Chondrocyte (in vitro differentiated cells): ENCODE measurements around the gene USP49. TPM values are rescaled to one million over a fixed set of nuclear protein-coding genes. Genes with fewer than 3 reads are reported as not detected.
"Not testable (repeated sequence)": the region's sequence is repeated elsewhere in the genome, so short reads cannot be mapped to it uniquely, and the experiment has no call there.

Experiments
- DNase-seq: peaks from one replicate; pipeline ENCODE4 v3.0.0; 2021; ENCODE audit warnings: mixed read lengths, low spot score
- H3K27ac Mint-ChIP-seq: one replicate; pipeline ENCODE4 v1.8.0; 2021; ENCODE audit warnings: mild to moderate bottlenecking, moderate library complexity, mixed read lengths; ENCODE audit not compliant: unreplicated experiment
- H3K27me3 Mint-ChIP-seq: 2 replicates; pipeline ENCODE4 v1.8.0; 2021; ENCODE audit warnings: low read depth, mixed read lengths
- H3K36me3 Mint-ChIP-seq: 2 replicates; pipeline ENCODE4 v1.8.0; 2021; ENCODE audit warnings: low read depth, mixed read lengths
- H3K4me1 Mint-ChIP-seq: 2 replicates; pipeline ENCODE4 v1.8.0; 2021; ENCODE audit warnings: low read depth, mild to moderate bottlenecking, mixed read lengths
- H3K4me3 Mint-ChIP-seq: one replicate; pipeline ENCODE4 v1.8.0; 2021; ENCODE audit warnings: mild to moderate bottlenecking, moderate library complexity, mixed read lengths; ENCODE audit not compliant: unreplicated experiment
- H3K9me3 Mint-ChIP-seq: 2 replicates; pipeline ENCODE4 v1.8.0; 2021; ENCODE audit warnings: low read depth, mixed read lengths
- total RNA-seq: library from RNA; stranded (reverse); gene quantifications from 3 replicates; pipeline ENCODE4 v1.2.1, GENCODE V29; 2021
- TF ChIP-seq, protein P1 (sequence below): fragments of 200-600 bp; sonication (generic); IDR thresholded peaks from 2 replicates; pipeline ENCODE4 v1.5.0; 2021; ENCODE audit warnings: antibody characterized with exemption, mild to moderate bottlenecking, moderate library complexity

USP49 gene
- total RNA-seq, 1 donor from 2014 or later = 3.5 TPM

DNA sequence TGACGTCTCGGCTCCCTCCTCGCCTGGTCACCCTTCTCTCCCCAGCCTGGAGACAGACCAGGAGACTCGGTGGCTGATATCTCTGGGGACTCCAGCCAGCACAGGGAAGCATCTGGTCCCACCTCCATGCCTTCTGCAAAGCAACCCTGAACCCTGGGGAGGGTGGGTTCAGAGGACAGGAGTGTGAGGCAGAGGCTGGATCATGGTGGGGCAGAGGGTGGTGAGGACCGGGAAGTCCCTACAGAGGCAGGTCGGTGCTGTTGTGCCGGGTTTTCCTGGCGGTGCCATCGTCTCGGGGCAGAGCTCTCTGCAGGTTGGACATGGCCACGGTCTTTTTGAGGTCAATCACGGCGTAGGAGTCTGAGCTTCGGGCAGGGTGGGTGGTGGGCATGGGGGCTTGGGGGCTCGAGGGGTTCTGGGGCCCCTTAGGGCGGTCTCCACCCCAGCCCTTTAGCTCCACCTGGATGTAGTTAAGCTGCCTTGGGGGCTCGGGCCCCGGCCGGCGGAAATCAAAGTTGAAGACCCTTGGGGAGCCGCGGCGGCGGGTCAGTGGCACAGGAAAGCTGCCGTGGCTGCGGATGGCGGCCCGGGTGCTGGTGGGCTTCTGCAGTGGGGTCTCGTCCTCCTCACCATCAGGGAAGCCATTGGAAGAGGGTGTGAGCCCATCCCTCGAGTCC is 124.7 kb downstream of the USP49 start:
- H3K27me3 Mint-ChIP-seq = no peaks in the 10 kb centered on the region
- H3K36me3 Mint-ChIP-seq = peaks cover 24% of the 10 kb centered on the region
- peak; percentile 85 for DNase-seq
- TF ChIP-seq, protein P1, sequence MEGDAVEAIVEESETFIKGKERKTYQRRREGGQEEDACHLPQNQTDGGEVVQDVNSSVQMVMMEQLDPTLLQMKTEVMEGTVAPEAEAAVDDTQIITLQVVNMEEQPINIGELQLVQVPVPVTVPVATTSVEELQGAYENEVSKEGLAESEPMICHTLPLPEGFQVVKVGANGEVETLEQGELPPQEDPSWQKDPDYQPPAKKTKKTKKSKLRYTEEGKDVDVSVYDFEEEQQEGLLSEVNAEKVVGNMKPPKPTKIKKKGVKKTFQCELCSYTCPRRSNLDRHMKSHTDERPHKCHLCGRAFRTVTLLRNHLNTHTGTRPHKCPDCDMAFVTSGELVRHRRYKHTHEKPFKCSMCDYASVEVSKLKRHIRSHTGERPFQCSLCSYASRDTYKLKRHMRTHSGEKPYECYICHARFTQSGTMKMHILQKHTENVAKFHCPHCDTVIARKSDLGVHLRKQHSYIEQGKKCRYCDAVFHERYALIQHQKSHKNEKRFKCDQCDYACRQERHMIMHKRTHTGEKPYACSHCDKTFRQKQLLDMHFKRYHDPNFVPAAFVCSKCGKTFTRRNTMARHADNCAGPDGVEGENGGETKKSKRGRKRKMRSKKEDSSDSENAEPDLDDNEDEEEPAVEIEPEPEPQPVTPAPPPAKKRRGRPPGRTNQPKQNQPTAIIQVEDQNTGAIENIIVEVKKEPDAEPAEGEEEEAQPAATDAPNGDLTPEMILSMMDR = no peak
- no peaks in the 10 kb centered on the region for H3K9me3 Mint-ChIP-seq
- H3K4me3 Mint-ChIP-seq = no peak overlapping the region
- H3K27ac Mint-ChIP-seq = no peak overlapping the region
- peaks cover 15% of the 10 kb centered on the region for H3K4me1 Mint-ChIP-seq

DNA sequence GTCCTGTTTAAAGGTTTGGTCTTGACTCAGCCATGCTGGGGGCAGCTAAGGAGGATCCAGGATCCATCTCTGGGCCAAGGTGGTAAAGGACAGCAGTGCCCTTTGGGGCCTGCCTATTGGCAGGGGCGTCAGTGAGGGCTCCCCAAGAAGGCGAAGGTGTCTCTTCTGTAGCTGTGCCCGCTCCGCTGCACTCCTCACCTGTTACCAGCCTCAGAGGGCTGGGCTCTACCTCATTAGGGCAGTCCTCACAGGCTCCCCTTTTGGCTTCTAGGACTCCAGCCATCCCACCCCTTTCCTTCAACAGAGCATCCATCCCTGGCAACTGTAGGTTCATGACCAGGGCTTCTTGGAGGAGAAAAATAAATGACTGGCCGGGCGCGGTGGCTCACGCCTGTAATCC is 125.8 kb downstream of the USP49 start:
- H3K27me3 Mint-ChIP-seq = no peaks in the 10 kb centered on the region
- H3K36me3 Mint-ChIP-seq = peaks cover 21% of the 10 kb centered on the region
- peak; percentile 66 for DNase-seq
- peaks cover 15% of the 10 kb centered on the region for H3K4me1 Mint-ChIP-seq
- TF ChIP-seq, protein P1 = no peak
- no peaks in the 10 kb centered on the region for H3K9me3 Mint-ChIP-seq
- no peak overlapping the region for H3K4me3 Mint-ChIP-seq
- no peak overlapping the region for H3K27ac Mint-ChIP-seq

DNA sequence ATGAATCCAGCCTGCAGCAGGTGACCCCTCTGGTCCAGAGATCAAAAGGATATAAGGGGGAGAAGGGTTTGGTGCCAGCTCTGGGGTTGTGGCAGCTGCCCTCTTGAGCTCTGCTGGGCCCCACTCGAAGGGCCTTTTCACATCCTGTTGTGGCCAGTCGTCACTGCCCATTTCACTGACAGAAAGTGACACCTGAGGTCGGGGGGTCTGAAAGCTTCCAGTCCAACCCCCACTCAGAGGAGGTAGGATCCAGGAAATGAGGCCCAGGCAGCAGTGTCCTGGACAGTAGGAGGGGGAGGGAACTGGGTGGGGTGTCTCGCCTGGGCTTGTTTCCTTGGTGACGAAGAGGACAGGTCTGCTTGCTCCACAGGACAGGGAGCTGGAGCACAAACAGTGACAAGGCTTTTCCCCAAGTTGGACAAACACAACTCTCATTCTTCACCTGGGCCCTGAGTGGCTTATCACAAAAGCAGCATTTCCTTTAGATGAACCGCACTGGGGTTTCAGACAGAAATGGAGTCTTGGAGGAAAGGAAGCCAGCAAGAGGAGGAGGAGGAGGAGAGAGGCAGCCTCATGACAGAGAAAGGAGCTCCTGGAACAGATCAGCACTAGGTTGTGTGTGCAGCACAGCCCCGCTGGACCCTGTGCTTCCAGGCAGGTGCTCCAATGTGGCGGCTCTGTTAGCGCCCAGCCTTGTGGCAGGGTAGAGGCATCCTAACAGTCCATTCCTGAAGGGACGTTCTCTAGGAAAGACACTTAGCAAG is 126.4 kb downstream of the USP49 start:
- DNase-seq = peak; percentile 39
- Mint-ChIP-seq H3K27ac (no peak overlapping the region), H3K36me3 (peaks cover 18% of the 10 kb centered on the region)

GRCh38 chr6:41767112-41767833 is 127.9 kb downstream of the USP49 start:
- Mint-ChIP-seq H3K36me3 (peaks cover 13% of the 10 kb centered on the region), H3K27ac (no peak overlapping the region), H3K4me3 (no peak overlapping the region), H3K4me1 (peaks cover 15% of the 10 kb centered on the region), H3K27me3 (peaks cover 2% of the 10 kb centered on the region), H3K9me3 (no peaks in the 10 kb centered on the region)
- TF ChIP-seq, protein P1 = no peak
- peak; percentile 28 for DNase-seq

More for the DNA sequence above, 126.4 kb downstream of the USP49 start:
- Mint-ChIP-seq H3K4me1 (peaks cover 15% of the 10 kb centered on the region), H3K9me3 (no peaks in the 10 kb centered on the region), H3K27me3 (no peaks in the 10 kb centered on the region), H3K4me3 (no peak overlapping the region)
- TF ChIP-seq, protein P1 = no peak

- H3K36me3 Mint-ChIP-seq, H3K27ac Mint-ChIP-seq, DNase-seq, H3K4me3 Mint-ChIP-seq, H3K9me3 Mint-ChIP-seq, H3K27me3 Mint-ChIP-seq: not testable (repeated sequence)
- H3K4me1 Mint-ChIP-seq = peaks cover 15% of the 10 kb centered on the region
Measured at GRCh38 chr6:41766043-41766664, 129.0 kb downstream of the USP49 start.
